ENCODE data around the gene PIK3CD. TPM values are rescaled to one million over a fixed set of nuclear protein-coding genes. Genes with fewer than 3 reads are reported as not detected.
"Not testable (repeated sequence)": the region's sequence is repeated elsewhere in the genome, so short reads cannot be mapped to it uniquely, and the experiment has no call there.

PIK3CD gene
- total and polyA plus RNA-seq, 8 donors = 2.8 to 74.1 (median 5.4) TPM

- WGBS, 5 donors = 78 to 84% (median 81%) methylated on average over 18 of the region's 18 CpGs
- no peaks in the 10 kb centered on the region for H3K9me3 ChIP-seq
- TF ChIP-seq POLR2AphosphoS5 (IDR thresholded peaks at IDR 0.05) = no peak
- no peak for TF ChIP-seq CTCF (IDR thresholded peaks at IDR 0.05)
- TF ChIP-seq EP300 (IDR thresholded peaks at IDR 0.05) = no peak
- TF ChIP-seq POLR2A (IDR thresholded peaks at IDR 0.05) = no peak
- intact Hi-C loops (cut with DNase I; ENCODE audit: low total_unique reads) = no loop called here
- H3K27ac ChIP-seq = no peak overlapping the region
- no peak overlapping the region for H3K4me3 ChIP-seq
- H3K36me3 ChIP-seq = peaks cover 0 to under 1% (median 0%) of the 10 kb centered on the region in 4 donors
- H3K4me1 ChIP-seq = peaks cover 0 to 7% (median 0%) of the 10 kb centered on the region in 4 donors
- DNase-seq = no peak
- peaks cover 0 to 38% (median 4%) of the 10 kb centered on the region in 3 donors for H3K27me3 ChIP-seq
Measured at GRCh38 chr1:9618909-9619679, 32.4 kb upstream of the PIK3CD start.

DNA sequence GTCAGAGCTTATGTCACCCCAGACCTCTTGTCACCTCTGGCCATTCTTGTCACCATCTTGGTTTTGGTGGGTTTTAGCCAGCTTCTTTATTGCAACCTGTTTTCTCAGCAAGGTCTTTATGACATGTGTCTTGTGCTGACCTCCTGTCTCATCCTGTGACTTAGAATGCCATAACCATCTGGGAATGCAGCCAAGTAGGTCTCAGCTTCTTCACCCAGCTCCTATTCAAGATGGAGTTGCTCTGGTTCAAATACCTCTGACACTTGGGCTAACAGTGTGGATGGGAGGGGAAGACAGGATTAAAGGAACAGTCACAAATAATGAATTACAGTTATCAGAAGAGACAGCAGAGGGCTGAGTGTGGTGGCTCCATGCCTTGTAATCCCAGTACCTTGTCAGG is 30.5 kb upstream of the PIK3CD start:
- no peaks in the 10 kb centered on the region for H3K36me3 ChIP-seq
- no peak overlapping the region for H3K4me3 ChIP-seq
- TF ChIP-seq EP300 (IDR thresholded peaks at IDR 0.05) (no peak), POLR2A (IDR thresholded peaks at IDR 0.05) (no peak), CTCF (IDR thresholded peaks at IDR 0.05) (no peak), POLR2AphosphoS5 (IDR thresholded peaks at IDR 0.05) (no peak)
- H3K27me3 ChIP-seq = peaks cover 0 to 45% (median 10%) of the 10 kb centered on the region in 3 donors
- intact Hi-C loops (cut with DNase I; ENCODE audit: low total_unique reads) = no loop called here
- H3K4me1 ChIP-seq = peaks cover 0 to 1% (median 0%) of the 10 kb centered on the region in 4 donors
- H3K27ac ChIP-seq = no peak overlapping the region
- no peak for DNase-seq
- no peaks in the 10 kb centered on the region for H3K9me3 ChIP-seq

GRCh38 chr1:9624081-9624480 is 27.4 kb upstream of the PIK3CD start:
- 82 to 98% (median 94%) methylated on average over 2 of the region's 2 CpGs for WGBS, 5 donors
- Histone ChIP-seq H3K27me3 (peaks cover 0 to 36% (median 15%) of the 10 kb centered on the region in 3 donors), H3K27ac (no peak overlapping the region), H3K36me3 (no peaks in the 10 kb centered on the region), H3K4me3 (no peak overlapping the region), H3K4me1 (peaks cover 0 to 25% (median 15%) of the 10 kb centered on the region in 4 donors), H3K9me3 (no peaks in the 10 kb centered on the region)
- no peak for DNase-seq
- TF ChIP-seq EP300 (IDR thresholded peaks at IDR 0.05) = no peak
- TF ChIP-seq CTCF (IDR thresholded peaks at IDR 0.05) = no peak
- TF ChIP-seq POLR2AphosphoS5 (IDR thresholded peaks at IDR 0.05) = no peak
- no peak for TF ChIP-seq POLR2A (IDR thresholded peaks at IDR 0.05)
- intact Hi-C loops (cut with DNase I; ENCODE audit: low total_unique reads) = no loop called here

- 93 to 100% (median 95%) methylated on average over 3 of the region's 3 CpGs for WGBS, 5 donors
- intact Hi-C loops (cut with DNase I; ENCODE audit: low total_unique reads) = loop anchor here (5.0 kb wide), 1 partner anchor 242 kb away; no protein-coding TSS in a partner anchor
- H3K9me3 ChIP-seq, DNase-seq, H3K4me3 ChIP-seq, H3K27ac ChIP-seq, H3K36me3 ChIP-seq: not testable (repeated sequence)
- Histone ChIP-seq H3K27me3 (peaks cover 0 to 31% (median 13%) of the 10 kb centered on the region in 3 donors), H3K4me1 (peaks cover 0 to 27% (median 15%) of the 10 kb centered on the region in 4 donors)
Measured at GRCh38 chr1:9625030-9625429, 26.5 kb upstream of the PIK3CD start.

DNA sequence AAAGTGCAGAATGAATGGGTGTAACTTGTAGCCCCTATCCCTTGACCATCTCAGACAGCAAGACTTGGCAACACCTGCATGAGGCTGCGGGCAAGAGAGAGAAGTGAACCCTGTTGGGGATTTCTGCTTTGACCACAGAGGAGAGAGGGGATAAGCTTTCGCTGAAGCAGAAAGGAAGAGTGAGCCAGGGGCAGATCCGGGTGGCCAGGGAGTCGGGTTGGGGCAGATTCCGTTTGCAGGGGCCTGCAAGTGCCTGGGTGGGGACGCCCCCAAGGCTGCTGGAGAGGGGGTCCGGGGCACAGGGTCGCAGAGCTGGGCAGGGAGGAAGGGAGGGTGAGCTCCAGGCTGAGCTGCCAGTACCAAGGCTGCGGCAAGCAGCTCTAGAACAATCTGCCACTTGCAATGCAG is 25.3 kb upstream of the PIK3CD start:
- no peak for DNase-seq
- intact Hi-C loops (cut with DNase I; ENCODE audit: low total_unique reads) = loop anchor here (5.0 kb wide), 1 partner anchor 241 kb away; no protein-coding TSS in a partner anchor
- peaks cover 0 to 27% (median 15%) of the 10 kb centered on the region in 4 donors for H3K4me1 ChIP-seq
- no peaks in the 10 kb centered on the region for H3K36me3 ChIP-seq
- H3K4me3 ChIP-seq = peak overlapping the region in 2 of 4 donors; percentile 21 to 26
- peaks cover 0 to 24% (median 13%) of the 10 kb centered on the region in 3 donors for H3K27me3 ChIP-seq
- H3K27ac ChIP-seq = no peak overlapping the region
- no peaks in the 10 kb centered on the region for H3K9me3 ChIP-seq
- 55 to 72% (median 68%) methylated on average over 7 to 9 of the region's 9 CpGs for WGBS, 5 donors
- TF ChIP-seq POLR2AphosphoS5 (IDR thresholded peaks at IDR 0.05) (no peak), POLR2A (IDR thresholded peaks at IDR 0.05) (no peak), EP300 (IDR thresholded peaks at IDR 0.05) (no peak), CTCF (IDR thresholded peaks at IDR 0.05) (no peak)
